HAP-1 (cell line): ENCODE measurements around the gene LTA.

ENCODE experiments used
- DNase-seq, 2 experiments: peaks; one replicate each; pipeline ENCODE4 v3.0.0-alpha.2; 2016 to 2020; ENCODE audit warnings: low spot score in 2 of 2
- H3K27me3 ChIP-seq: fragments of 250-450 bp; sonication (Bioruptor Pico); 2 replicates; pipeline ENCODE4 v1.5.1; 2020; ENCODE audit warnings: low read depth, mild to moderate bottlenecking, moderate library complexity
- H3K36me3 ChIP-seq: fragments of 250-450 bp; sonication (Bioruptor Pico); replicated peaks from 2 replicates; pipeline ENCODE4 v1.5.1; 2020; ENCODE audit warnings: mild to moderate bottlenecking
- H3K4me1 ChIP-seq: fragments of 250-450 bp; sonication (Bioruptor Pico); 2 replicates; pipeline ENCODE4 v1.5.1; 2020; ENCODE audit warnings: mild to moderate bottlenecking
- H3K4me3 ChIP-seq: fragments of 250-450 bp; sonication (Bioruptor Pico); 2 replicates; pipeline ENCODE4 v1.5.1; 2020; ENCODE audit warnings: mild to moderate bottlenecking, moderate library complexity
- H3K9me3 ChIP-seq: fragments of 250-450 bp; sonication (Bioruptor Pico); 2 replicates; pipeline ENCODE4 v1.5.1; 2020; ENCODE audit warnings: mild to moderate bottlenecking, moderate library complexity
- in situ Hi-C: fragments of 300-500 bp; cut with MboI; formaldehyde crosslinking; loops from 3 replicates; pipeline ENCODE4 v1.14.3; 2020; ENCODE audit warnings: low sequenced_read_pairs, inconsistent platforms, mixed read lengths

The LTA gene

GRCh38 chr6:31572041-31572911, at the start of gene LTA:
Gene LTA (plus strand): TSS chr6:31572289. CDS start chr6:31572743, 454 bp downstream.
- no peak for DNase-seq
- H3K36me3 ChIP-seq, result no peaks in the 10 kb centered on the region
- no peak within 1 kb of the TSS for H3K4me3 ChIP-seq
- 0 out of 2 replicates have a peak, but pooled peaks cover 3% of the 10 kb centered on the region for H3K27me3 ChIP-seq
- H3K9me3 ChIP-seq, result no peaks in the 10 kb centered on the region
- H3K4me1 ChIP-seq, result no peaks in the 10 kb centered on the region
- in situ Hi-C loops, result no loop called here

GRCh38 chr6:31525553-31525931, 46.5 kb upstream of the LTA start:
- Histone ChIP-seq H3K4me3 (no peak overlapping the region), H3K36me3 (peaks cover 12% of the 10 kb centered on the region), H3K27me3 (0 out of 2 replicates have a peak, but pooled peaks cover 3% of the 10 kb centered on the region), H3K4me1 (no peaks in the 10 kb centered on the region), H3K9me3 (peaks cover 4% of the 10 kb centered on the region; the same call in 1 of the 2 replicates)
- no peak for DNase-seq
- in situ Hi-C loops, result no loop called here

- DNase-seq, result no peak
- H3K36me3 ChIP-seq, result peaks cover 17% of the 10 kb centered on the region
- no peak overlapping the region for H3K4me3 ChIP-seq
- no peaks in the 10 kb centered on the region for H3K27me3 ChIP-seq
- no peaks in the 10 kb centered on the region for H3K4me1 ChIP-seq
- H3K9me3 ChIP-seq, result peaks cover 4% of the 10 kb centered on the region; the same call in 1 of the 2 replicates
- in situ Hi-C loops, result no loop called here
These were observed 46.0 kb upstream of the LTA start for GRCh38 chr6:31525932-31526591.

DNA sequence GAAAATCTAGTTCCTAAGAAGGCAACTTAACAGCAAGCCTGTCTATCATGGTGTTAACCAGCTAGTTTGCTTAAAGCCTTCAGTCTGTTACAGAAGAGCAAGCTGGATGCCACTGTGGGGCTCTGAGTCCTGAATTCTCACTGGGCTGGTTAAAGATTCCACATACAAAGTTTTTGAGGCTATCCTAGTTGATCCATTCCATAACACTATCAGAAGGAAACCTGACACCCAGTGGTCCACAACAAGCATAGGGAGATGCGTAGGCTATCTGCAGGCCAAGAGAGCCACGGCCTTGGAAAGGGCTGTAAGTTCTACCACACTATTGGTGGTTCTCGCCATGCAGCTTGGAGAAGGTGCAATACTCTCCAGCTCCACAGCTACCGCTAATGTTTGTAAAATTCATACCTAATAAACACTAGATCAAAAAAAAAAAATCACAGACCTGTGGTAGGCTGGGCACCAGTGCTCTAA, 43.7 kb upstream of the LTA start:
- in situ Hi-C loops, result no loop called here
- Histone ChIP-seq H3K9me3 (no peaks in the 10 kb centered on the region), H3K36me3 (peaks cover 36% of the 10 kb centered on the region), H3K4me3 (no peak overlapping the region), H3K27me3 (no peaks in the 10 kb centered on the region), H3K4me1 (no peaks in the 10 kb centered on the region)
- DNase-seq, result peak in 1 of 2 experiments; percentile 24

- in situ Hi-C loops, result no loop called here
- H3K27me3 ChIP-seq, result no peaks in the 10 kb centered on the region
- H3K4me1 ChIP-seq, result no peaks in the 10 kb centered on the region
- H3K36me3 ChIP-seq, result peaks cover 41% of the 10 kb centered on the region
- peak in 1 of 2 experiments; percentile 37 for DNase-seq
- no peaks in the 10 kb centered on the region for H3K9me3 ChIP-seq
- no peak within 1 kb of the TSS for H3K4me3 ChIP-seq
These were observed 43.2 kb upstream of the LTA start, which contains the start of gene MCCD1 for GRCh38 chr6:31528821-31529328. Gene MCCD1 (plus strand): TSS chr6:31528962. CDS start chr6:31529015, 53 bp downstream.

DNA sequence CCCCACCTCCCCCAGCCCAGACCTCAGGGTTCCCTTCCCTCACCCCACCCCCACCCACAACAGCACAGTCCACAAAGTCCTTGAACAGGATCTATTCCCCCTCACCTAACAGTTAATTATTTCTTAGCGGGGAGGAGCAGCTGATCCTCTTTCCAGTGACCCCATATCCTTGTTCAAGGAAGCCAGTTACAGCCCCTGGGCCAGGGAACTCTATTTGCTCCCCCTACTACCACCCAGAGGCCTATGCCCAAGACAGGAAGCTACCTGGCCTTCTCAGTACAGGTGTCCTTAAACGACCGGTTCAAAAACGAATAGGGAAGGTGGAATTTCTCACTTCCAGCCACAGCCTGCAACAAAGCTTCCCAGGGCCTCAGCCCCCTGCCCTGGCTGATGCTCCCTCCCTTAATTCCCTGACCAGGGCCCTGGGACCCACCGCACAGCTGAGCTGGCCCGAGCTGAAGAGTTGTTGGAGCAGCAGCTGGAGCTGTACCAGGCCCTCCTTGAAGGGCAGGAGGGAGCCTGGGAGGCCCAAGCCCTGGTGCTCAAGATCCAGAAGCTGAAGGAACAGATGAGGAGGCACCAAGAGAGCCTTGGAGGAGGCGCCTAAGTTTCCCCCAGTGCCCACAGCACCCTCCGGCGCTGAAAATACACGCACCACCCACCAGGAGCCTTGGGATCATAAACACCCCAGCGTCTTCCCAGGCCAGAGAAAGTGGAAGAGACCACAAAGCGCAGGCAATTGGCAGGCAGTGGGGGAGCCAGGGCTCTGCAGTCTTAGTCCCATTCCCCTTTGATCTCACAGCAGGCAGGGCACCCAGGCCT, 42.5 kb upstream of the LTA start:
- no peaks in the 10 kb centered on the region for H3K27me3 ChIP-seq
- peaks cover 48% of the 10 kb centered on the region for H3K36me3 ChIP-seq
- no peaks in the 10 kb centered on the region for H3K9me3 ChIP-seq
- no peak overlapping the region for H3K4me3 ChIP-seq
- no peak for DNase-seq
- H3K4me1 ChIP-seq, result no peaks in the 10 kb centered on the region
- in situ Hi-C loops, result no loop called here

DNA sequence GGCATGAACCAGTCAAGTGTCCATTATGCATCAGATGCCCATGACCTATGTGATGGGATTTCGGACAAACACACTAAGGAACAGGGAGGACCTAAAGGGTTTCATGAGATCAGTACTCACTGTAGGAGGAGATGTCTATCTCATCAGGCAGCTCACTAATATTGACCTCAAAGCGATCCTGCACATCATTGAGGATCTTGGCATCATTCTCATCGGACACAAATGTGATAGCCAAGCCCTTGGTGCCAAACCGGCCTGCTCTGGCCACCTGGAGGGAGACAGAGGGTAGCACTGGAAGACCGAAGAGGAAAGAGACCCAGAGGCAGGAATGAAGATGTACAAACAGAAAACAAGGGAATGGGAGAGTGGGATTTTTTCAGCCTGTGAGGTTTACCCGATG, 41.4 kb upstream of the LTA start:
- in situ Hi-C loops, result no loop called here
- H3K27me3 ChIP-seq, result no peaks in the 10 kb centered on the region
- no peak for DNase-seq
- H3K4me1 ChIP-seq, result no peaks in the 10 kb centered on the region
- peaks cover 59% of the 10 kb centered on the region for H3K36me3 ChIP-seq
- H3K9me3 ChIP-seq, result no peaks in the 10 kb centered on the region
- no peak overlapping the region for H3K4me3 ChIP-seq

DNA sequence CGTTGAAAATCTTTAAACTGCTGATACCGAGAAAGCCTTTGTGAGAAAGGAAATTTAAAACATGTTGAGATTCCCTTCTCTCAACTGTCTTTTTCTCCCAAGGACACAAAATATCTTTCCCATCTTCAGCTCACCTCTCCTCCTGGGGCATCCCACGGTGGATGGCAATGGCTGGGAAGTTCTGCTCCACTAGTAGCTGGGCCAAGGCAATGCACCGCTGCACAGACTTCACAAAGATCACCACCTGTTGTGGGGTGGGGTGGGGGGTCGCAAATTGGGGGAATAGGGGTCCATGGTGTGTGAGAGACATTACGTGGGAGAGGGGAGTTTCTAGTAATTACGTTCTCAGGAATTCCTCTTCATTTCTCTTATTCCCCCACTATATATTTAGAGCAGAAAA, 40.9 kb upstream of the LTA start:
- no peak for DNase-seq
- Histone ChIP-seq H3K4me3 (no peak overlapping the region), H3K27me3 (no peaks in the 10 kb centered on the region), H3K9me3 (no peaks in the 10 kb centered on the region), H3K4me1 (no peaks in the 10 kb centered on the region), H3K36me3 (peaks cover 64% of the 10 kb centered on the region)
- in situ Hi-C loops, result no loop called here

DNA sequence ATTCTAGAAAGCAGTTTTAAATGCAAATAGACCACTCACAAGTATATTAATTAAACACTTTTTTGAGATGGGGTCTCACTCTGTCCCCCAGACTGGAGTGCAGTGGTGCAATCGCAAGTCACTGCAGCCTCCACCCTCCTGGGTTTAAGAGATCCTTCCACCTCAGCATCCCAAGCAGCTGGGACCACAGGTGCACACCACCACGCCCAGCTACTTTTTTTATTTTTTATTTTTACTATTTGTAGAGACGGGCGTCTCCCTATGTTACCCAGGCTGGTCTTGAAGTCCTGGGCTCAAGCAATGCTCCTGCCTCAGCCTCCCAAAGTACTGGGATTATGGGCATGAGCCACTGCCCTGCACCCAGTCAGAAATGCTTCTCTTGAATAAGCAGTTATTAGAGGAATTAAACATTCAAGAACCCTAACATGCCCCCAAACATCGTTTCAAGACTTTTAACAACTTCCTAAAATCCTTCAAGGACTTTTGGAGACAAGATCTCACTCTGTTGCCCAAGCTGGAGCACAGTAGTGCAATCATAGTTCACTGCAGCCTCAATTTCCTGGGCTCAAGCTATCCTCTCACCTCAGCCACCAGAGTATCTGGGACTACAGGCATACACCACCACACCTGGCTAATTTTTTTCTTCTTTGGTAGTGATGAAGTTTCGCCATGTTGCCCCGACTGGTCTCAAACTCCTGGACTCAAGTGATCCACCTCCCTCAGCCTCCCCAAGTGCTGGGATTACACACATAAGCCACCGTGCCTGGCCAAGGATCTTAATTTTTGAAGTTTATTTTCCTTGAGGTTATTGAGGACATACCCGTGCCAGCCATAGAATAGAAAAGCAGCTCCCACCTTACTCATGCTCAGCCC, 40.1 kb upstream of the LTA start:
- DNase-seq, result no peak
- Histone ChIP-seq H3K9me3 (no peaks in the 10 kb centered on the region), H3K36me3 (peaks cover 72% of the 10 kb centered on the region), H3K4me1 (no peaks in the 10 kb centered on the region), H3K27me3 (no peaks in the 10 kb centered on the region), H3K4me3 (no peak overlapping the region)
- in situ Hi-C loops, result no loop called here

- no peaks in the 10 kb centered on the region for H3K9me3 ChIP-seq
These were observed 39.2 kb upstream of the LTA start for GRCh38 chr6:31532644-31533454.

DNA sequence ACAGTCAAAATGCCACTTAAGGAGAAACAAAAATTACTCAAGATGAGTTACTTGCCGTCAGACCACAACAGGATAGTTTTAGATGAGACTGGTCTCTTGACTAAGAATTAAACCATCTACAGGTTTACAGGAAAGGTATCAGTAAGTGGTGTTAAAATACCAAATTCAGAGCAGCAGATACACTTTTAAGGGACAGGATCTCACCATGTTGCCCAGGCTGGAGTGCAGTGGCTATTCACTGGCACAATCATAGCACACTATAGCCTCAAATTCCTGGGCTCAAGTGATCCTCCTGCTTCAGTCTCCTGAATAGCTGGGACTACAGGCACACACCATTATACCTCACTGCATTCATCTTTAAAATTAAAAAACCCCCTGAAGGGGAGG, 38.6 kb upstream of the LTA start:
- Histone ChIP-seq H3K27me3 (no peaks in the 10 kb centered on the region), H3K36me3 (peaks cover 87% of the 10 kb centered on the region), H3K4me3 (no peak overlapping the region), H3K9me3 (no peaks in the 10 kb centered on the region), H3K4me1 (no peaks in the 10 kb centered on the region)
- in situ Hi-C loops, result no loop called here
- no peak for DNase-seq

More at GRCh38 chr6:31532644-31533454, 39.2 kb upstream of the LTA start:
- Histone ChIP-seq H3K36me3 (peaks cover 81% of the 10 kb centered on the region), H3K27me3 (no peaks in the 10 kb centered on the region), H3K4me3 (no peak overlapping the region), H3K4me1 (no peaks in the 10 kb centered on the region)
- no peak for DNase-seq
- in situ Hi-C loops, result no loop called here

- no peak for DNase-seq
- no peaks in the 10 kb centered on the region for H3K9me3 ChIP-seq
- in situ Hi-C loops, result no loop called here
- no peaks in the 10 kb centered on the region for H3K27me3 ChIP-seq
- H3K4me3 ChIP-seq, result no peak overlapping the region
- H3K4me1 ChIP-seq, result no peaks in the 10 kb centered on the region; the same call in 1 of the 2 replicates
- H3K36me3 ChIP-seq, result peaks cover 92% of the 10 kb centered on the region
These were observed 38.1 kb upstream of the LTA start for GRCh38 chr6:31534011-31534410.
